Spleen (tissue), 11 donors: Measurements from ENCODE around the gene ESYT2. TPM values are rescaled to one million over a fixed set of nuclear protein-coding genes. Genes with fewer than 3 reads are reported as not detected.

ENCODE experiments used
- DNase-seq: peaks from one replicate; pipeline ENCODE4 v3.0.0-alpha.2; 2020
- H3K27ac ChIP-seq, 8 donors: fragments of 200-600 bp; sonication (generic) in 7 of 8; 1 replicate in 4 of 8; 2 replicates in 4 of 8; pipeline versions ENCODE4 v1.5.0 to v1.8.0; 2016 to 2021; ENCODE audit warnings: inconsistent platforms in 4 of 8, mild to moderate bottlenecking in 4 of 8, moderate library complexity in 1 of 8
- H3K27me3 ChIP-seq, 7 donors: fragments of 200-600 bp; sonication (generic) in 6 of 7; replicated peaks in 1 of 7; 1 replicate in 4 of 7; 2 replicates in 3 of 7; pipeline versions ENCODE4 v1.5.0 to v1.8.0; 2016 to 2021; ENCODE audit warnings: inconsistent platforms in 3 of 7, mild to moderate bottlenecking in 1 of 7
- H3K36me3 ChIP-seq, 6 donors: fragments of 200-600 bp; sonication (generic) in 5 of 6; 1 replicate in 4 of 6; 2 replicates in 2 of 6; pipeline versions ENCODE4 v1.5.0 to v1.8.0; 2016 to 2021; ENCODE audit warnings: inconsistent platforms in 2 of 6
- H3K4me1 ChIP-seq, 6 donors: fragments of 200-600 bp; sonication (generic) in 5 of 6; 1 replicate in 3 of 6; 2 replicates in 3 of 6; pipeline versions ENCODE4 v1.5.0 to v1.8.0; 2016 to 2021; ENCODE audit warnings: inconsistent platforms in 3 of 6
- H3K4me3 ChIP-seq, 8 donors: fragments of 200-600 bp; sonication (generic) in 7 of 8; 1 replicate in 4 of 8; 2 replicates in 4 of 8; pipeline versions ENCODE4 v1.5.0 to v1.8.0; 2016 to 2021; ENCODE audit warnings: inconsistent platforms in 4 of 8, mild to moderate bottlenecking in 4 of 8, moderate library complexity in 2 of 8
- H3K9me3 ChIP-seq, 8 donors: fragments of 200-600 bp; sonication (generic) in 7 of 8; 1 replicate in 4 of 8; 2 replicates in 4 of 8; pipeline versions ENCODE4 v1.5.0 to v1.8.0; 2016 to 2021; ENCODE audit warnings: inconsistent platforms in 4 of 8
- CTCF ChIP-seq, 11 experiments: fragments of 200-600 bp in 7 of 11; fragments of 450-650 bp in 4 of 11; sonication (generic) in 4 of 11; IDR thresholded peaks in 8 of 11; conservative IDR thresholded peaks in 3 of 11; 1 replicate in 7 of 11; 2 replicates in 4 of 11; pipeline versions ENCODE4 v1.4.0 to v1.8.0; 2016 to 2021; ENCODE audit warnings: antibody characterized with exemption in 11 of 11, inconsistent platforms in 4 of 11, mild to moderate bottlenecking in 1 of 11
- POLR2A ChIP-seq, 3 donors: fragments of 450-650 bp; IDR thresholded peaks; one replicate each; pipeline ENCODE4 v1.5.1; 2017; ENCODE audit warnings: antibody characterized with exemption in 3 of 3, mild to moderate bottlenecking in 1 of 3
- POLR2AphosphoS5 ChIP-seq, 3 donors: sonication (generic); formaldehyde crosslinking; IDR thresholded peaks; one replicate each; pipeline ENCODE4 v1.5.1; 2017; ENCODE audit warnings: antibody characterized with exemption in 3 of 3
- WGBS, 5 donors: extraction: QIAGEN DNeasy Blood & Tissue Kit in 3 of 5; methylation state at CpG; one replicate each; pipeline versions ENCODE4 v1.1.5 to v1.1.7; 2013 to 2018; 5-methylcytosine and 5-hydroxymethylcytosine counted together
- intact Hi-C: fragments of 100-400 bp; cut with DNase I; formaldehyde crosslinking; loops from one replicate; pipeline ENCODE4 v1.15.0; 2023; ENCODE audit warnings: low total_unique reads
- polyA plus RNA-seq, 3 donors: library from polyadenylated mRNA; stranded (reverse); fragments of 200-250 nt; gene quantifications; one replicate each; pipeline ENCODE4 v1.2.1, GENCODE V29; 2013
- total RNA-seq, 7 donors: library from RNA; depleted of rRNA in 3 of 7; stranded (reverse); fragments of >200 nt in 3 of 7; fragmentation: NEBNext Ultra II Directional in 4 of 7; extraction: Animal tissue kit (Norgen Biotek cat#: 25700) in 4 of 7; gene quantifications; one replicate each; pipeline versions ENCODE4 v1.1.0 to v1.2.1, GENCODE V29; 2016 to 2021
- donor health status: healthy with polysubstance abuse.
- donor health status: DM: no; HTN: no; CAD: no; lungs with moderate emphysema.
- donor health status: DM: no; HTN: no; CAD: no.
- donor health status: Bipolar disorder and iron deficiency.
- donor health status: healthy.
- donor health status: DM: no; HTN: no; CAD: no.
- donor health status: DM: yes; HTN: yes; CAD: no.

Gene ESYT2
- total and polyA plus RNA-seq, 10 donors: 6.6 to 61.0 (median 45.9) TPM

- H3K36me3 ChIP-seq: peaks cover 0 to 80% (median 14%) of the 10 kb centered on the region in 6 donors
- TF ChIP-seq CTCF (IDR thresholded peaks at IDR 0.05 in 8 of 11, conservative IDR thresholded peaks at IDR 0.05 in 3 of 11) (peak in 4 of 11 experiments; percentile 23 to 30 (median 27)), POLR2A (IDR thresholded peaks at IDR 0.05) (no peak)
- DNase-seq: no peak
- peak overlapping the region in 1 of 8 donors; percentile 2 for H3K27ac ChIP-seq
- no peaks in the 10 kb centered on the region for H3K27me3 ChIP-seq
- no peak overlapping the region for H3K4me3 ChIP-seq
- peaks cover 0 to 6% (median 0%) of the 10 kb centered on the region in 6 donors for H3K4me1 ChIP-seq
- WGBS, 5 donors: 70 to 87% (median 86%) methylated on average over 11 of the region's 11 CpGs
- intact Hi-C loops: no loop called here
- no peaks in the 10 kb centered on the region for H3K9me3 ChIP-seq
These were observed 56.4 kb downstream of the ESYT2 start for GRCh38 chr7:158772916-158773315.

GRCh38 chr7:158771213-158771834 is 58.0 kb downstream of the ESYT2 start:
- H3K9me3 ChIP-seq: no peaks in the 10 kb centered on the region
- no peak overlapping the region for H3K27ac ChIP-seq
- no peak overlapping the region for H3K4me3 ChIP-seq
- WGBS, 5 donors: 90 to 96% (median 94%) methylated on average over 16 of the region's 16 CpGs
- TF ChIP-seq POLR2A (IDR thresholded peaks at IDR 0.05) (no peak), CTCF (IDR thresholded peaks at IDR 0.05 in 8 of 11, conservative IDR thresholded peaks at IDR 0.05 in 3 of 11) (no peak), POLR2AphosphoS5 (IDR thresholded peaks at IDR 0.05) (no peak)
- no peaks in the 10 kb centered on the region for H3K27me3 ChIP-seq
- intact Hi-C loops: no loop called here
- H3K4me1 ChIP-seq: peaks cover 0 to 6% (median 0%) of the 10 kb centered on the region in 6 donors
- H3K36me3 ChIP-seq: peaks cover 0 to 79% (median 27%) of the 10 kb centered on the region in 6 donors
- DNase-seq: no peak

GRCh38 chr7:158767707-158768106 is 61.6 kb downstream of the ESYT2 start:
- no peaks in the 10 kb centered on the region for H3K9me3 ChIP-seq
- 79 to 93% (median 92%) methylated on average over 4 of the region's 4 CpGs for WGBS, 5 donors
- H3K27me3 ChIP-seq: no peaks in the 10 kb centered on the region
- H3K36me3 ChIP-seq: peaks cover 0 to 89% (median 35%) of the 10 kb centered on the region in 6 donors
- no peak overlapping the region for H3K27ac ChIP-seq
- no peak for TF ChIP-seq POLR2A (IDR thresholded peaks at IDR 0.05)
- TF ChIP-seq CTCF (IDR thresholded peaks at IDR 0.05 in 8 of 11, conservative IDR thresholded peaks at IDR 0.05 in 3 of 11): no peak
- no peak for TF ChIP-seq POLR2AphosphoS5 (IDR thresholded peaks at IDR 0.05)
- intact Hi-C loops: no loop called here
- DNase-seq: no peak
- no peak overlapping the region for H3K4me3 ChIP-seq
- peaks cover 0 to 6% (median 0%) of the 10 kb centered on the region in 6 donors for H3K4me1 ChIP-seq

DNA sequence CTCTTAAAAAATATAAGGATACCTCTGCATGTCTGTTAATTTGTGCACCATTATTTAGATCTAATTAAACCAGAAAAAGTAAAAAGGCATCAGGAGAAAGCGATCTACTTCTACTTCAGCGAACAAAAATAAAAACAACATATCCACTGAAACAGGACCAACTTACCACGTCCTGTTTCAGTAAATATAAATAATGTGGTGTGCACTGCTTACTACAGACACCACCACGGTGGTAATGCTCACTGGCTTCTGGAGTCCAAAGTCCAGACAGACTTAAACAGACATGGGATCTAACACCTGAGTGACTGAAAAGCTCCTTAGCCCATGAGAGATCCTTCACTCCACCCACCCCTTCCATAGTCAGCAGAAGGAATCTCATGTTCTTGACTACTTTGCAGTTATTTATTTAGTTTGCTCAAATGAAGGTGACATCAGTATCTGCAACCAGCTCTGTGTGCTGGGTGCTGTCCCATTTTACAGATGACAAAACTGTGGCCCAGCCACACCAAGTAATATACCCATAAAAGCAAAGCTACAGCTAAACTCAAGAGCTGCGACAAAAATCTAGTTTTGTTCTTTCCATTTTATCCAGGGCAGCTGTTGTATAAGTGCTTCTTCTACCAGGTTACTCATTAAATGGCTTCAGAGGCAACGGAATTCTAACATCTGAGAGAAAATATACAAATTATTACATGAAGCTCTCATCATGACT is 62.6 kb downstream of the ESYT2 start:
- intact Hi-C loops: no loop called here
- Histone ChIP-seq H3K4me1 (no peaks in the 10 kb centered on the region), H3K27me3 (no peaks in the 10 kb centered on the region), H3K9me3 (no peaks in the 10 kb centered on the region), H3K4me3 (no peak overlapping the region), H3K27ac (no peak overlapping the region), H3K36me3 (peaks cover 0 to 89% (median 38%) of the 10 kb centered on the region in 6 donors)
- DNase-seq: no peak
- TF ChIP-seq POLR2A (IDR thresholded peaks at IDR 0.05): no peak
- no peak for TF ChIP-seq CTCF (IDR thresholded peaks at IDR 0.05 in 8 of 11, conservative IDR thresholded peaks at IDR 0.05 in 3 of 11)
- no peak for TF ChIP-seq POLR2AphosphoS5 (IDR thresholded peaks at IDR 0.05)
- WGBS, 5 donors: 83 to 89% (median 86%) methylated on average over 6 of the region's 6 CpGs
